NCI-H82 treated with DMSO at 0.1 percent for 48 hours (cell line): ENCODE results near the gene NMT1.
"Not testable (repeated sequence)": the region's sequence is repeated elsewhere in the genome, so short reads cannot be mapped to it uniquely, and the experiment has no call there.

ENCODE experiments used
- DNase-seq: peaks from one replicate; lab custom pipeline; 2025; ENCODE audit not compliant: unreplicated experiment; lab: John Stamatoyannopoulos, UW

NMT1 gene

GRCh38 chr17:45036691-45037090 is 24.4 kb upstream of the NMT1 start:
- DNase-seq, result no peak

GRCh38 chr17:45038728-45039634 is 22.1 kb upstream of the NMT1 start:
- DNase-seq, result no peak

- no peak for DNase-seq
These were observed 20.7 kb upstream of the NMT1 start for GRCh38 chr17:45040459-45040858.

- DNase-seq, result peak; percentile 42
These were observed 18.6 kb upstream of the NMT1 start for GRCh38 chr17:45042346-45043120.

- no peak for DNase-seq
These were observed 17.1 kb upstream of the NMT1 start for GRCh38 chr17:45043813-45044540.

GRCh38 chr17:45046537-45047125 is 14.5 kb upstream of the NMT1 start:
- DNase-seq, result no peak

GRCh38 chr17:45048795-45049563 is 12.1 kb upstream of the NMT1 start:
- no peak for DNase-seq

- no peak for DNase-seq
These were observed 10.5 kb upstream of the NMT1 start for GRCh38 chr17:45050481-45051059.

- DNase-seq, result peak; percentile 87
These were observed 9.9 kb upstream of the NMT1 start, which contains the start of gene DCAKD for GRCh38 chr17:45051060-45051719. TSS of gene DCAKD (minus strand) at chr17:45051632. CDS start at chr17:45034885, 16,747 bp downstream.

- DNase-seq, result not testable (repeated sequence)
These were observed 9.4 kb upstream of the NMT1 start for GRCh38 chr17:45051720-45052051.

GRCh38 chr17:45052052-45052772 is 8.9 kb upstream of the NMT1 start:
- peak; percentile 39 for DNase-seq

GRCh38 chr17:45060382-45060796 is 728 bp upstream of the NMT1 start:
- DNase-seq, result no peak

GRCh38 chr17:45061606-45062205 is 589 bp downstream of the NMT1 start:
- DNase-seq, result no peak

- DNase-seq, result no peak
These were observed 2.1 kb downstream of the NMT1 start for GRCh38 chr17:45063198-45063597.

- DNase-seq, result no peak
These were observed 6.5 kb downstream of the NMT1 start for GRCh38 chr17:45067637-45068036.

GRCh38 chr17:45070001-45070400 is 8.9 kb downstream of the NMT1 start:
- no peak for DNase-seq

- DNase-seq, result no peak
These were observed 9.7 kb downstream of the NMT1 start for GRCh38 chr17:45070809-45071208.

GRCh38 chr17:45073414-45074070 is 12.4 kb downstream of the NMT1 start:
- peak; percentile 60 for DNase-seq
